K562 (cell line): ENCODE results near the gene ZNF165. TPM values are rescaled to one million over a fixed set of nuclear protein-coding genes. Genes with fewer than 3 reads are reported as not detected.
A peak's percentile ranks its signal among the peaks of the same experiment; 100 is the strongest.

Source experiments
- CREB3L1 ChIP-seq: fragments of 450-650 bp; IDR thresholded peaks from 2 replicates; pipeline ENCODE4 v1.6.1; 2014; ENCODE audit warnings: low read depth, mild to moderate bottlenecking, moderate library complexity, borderline replicate concordance
- CTBP1 ChIP-seq: fragments of 450-650 bp; IDR thresholded peaks from 2 replicates; pipeline ENCODE4 v1.6.1; 2016; ENCODE audit warnings: borderline replicate concordance
- JUND ChIP-seq, 2 experiments: IDR thresholded peaks; 2 replicates in 1 of 2; 3 replicates in 1 of 2; pipeline ENCODE4 v1.6.1; 2011; ENCODE audit warnings: borderline replicate concordance in 2 of 2, low read depth in 2 of 2, low read length in 2 of 2, improper control_type of control experiment in 1 of 2, missing biosample characterization in 1 of 2, missing genetic modification characterization in 1 of 2, missing genetic modification reagents in 1 of 2
- LCOR ChIP-seq: sonication (generic); formaldehyde crosslinking; IDR thresholded peaks from 2 replicates; pipeline ENCODE4 v1.8.0; 2022; ENCODE audit warnings: mild to moderate bottlenecking, missing genetic modification reagents
- MCM2 ChIP-seq: fragments of 450-650 bp; IDR thresholded peaks from 2 replicates; pipeline ENCODE4 v1.6.1; 2017; ENCODE audit warnings: low read depth, mild to moderate bottlenecking
- NR2C2 ChIP-seq, 2 experiments: fragments of 200-800 bp in 1 of 2; sonication (Bioruptor generic) in 1 of 2; sonication (generic) in 1 of 2; formaldehyde crosslinking in 1 of 2; IDR thresholded peaks; 2 replicates each; pipeline versions ENCODE4 v1.6.1 to v1.8.0; 2016 to 2022; ENCODE audit warnings: mild to moderate bottlenecking in 1 of 2, missing compliant biosample characterization in 1 of 2, missing genetic modification characterization in 1 of 2, missing genetic modification reagents in 1 of 2
- NUFIP1 ChIP-seq: fragments of 450-650 bp; IDR thresholded peaks from 2 replicates; pipeline ENCODE4 v1.6.1; 2018; ENCODE audit not compliant: partially characterized antibody
- POLR2H ChIP-seq: IDR thresholded peaks from 2 replicates; pipeline ENCODE4 v1.6.1; 2016; ENCODE audit warnings: missing genetic modification characterization, low read depth, mild to moderate bottlenecking, control low read depth, missing compliant biosample characterization, moderate library complexity
- RAD21 ChIP-seq, 2 experiments: fragments of 250-450 bp in 1 of 2; fragments of 450-650 bp in 1 of 2; sonication (Bioruptor Pico) in 1 of 2; formaldehyde crosslinking in 1 of 2; IDR thresholded peaks in 1 of 2; conservative IDR thresholded peaks in 1 of 2; 2 replicates each; pipeline versions ENCODE4 v1.4.0 to v1.8.0; 2020 to 2022; ENCODE audit warnings: mild to moderate bottlenecking in 2 of 2, moderate library complexity in 1 of 2
- SMARCC2 ChIP-seq: fragments of 450-650 bp; IDR thresholded peaks from 2 replicates; pipeline ENCODE4 v1.6.1; 2017; ENCODE audit warnings: antibody characterized with exemption, moderate library complexity, mild to moderate bottlenecking, low read depth
- SMC3 ChIP-seq: conservative IDR thresholded peaks from 2 replicates; pipeline ENCODE4 v1.6.1; 2011; ENCODE audit warnings: low read depth, low read length, improper control_type of control experiment; ENCODE audit not compliant: insufficient read depth
- SPI1 ChIP-seq: IDR thresholded peaks from 2 replicates; pipeline ENCODE4 v1.6.1; 2011; ENCODE audit warnings: low read depth, low read length, control low read depth, borderline replicate concordance
- STAG1 ChIP-seq: sonication (generic); formaldehyde crosslinking; IDR thresholded peaks from 2 replicates; pipeline ENCODE4 v1.5.0; 2020; ENCODE audit warnings: missing genetic modification reagents, borderline replicate concordance
- ZNF589 ChIP-seq: fragments of 200-800 bp; sonication (Bioruptor generic); IDR thresholded peaks from 2 replicates; pipeline ENCODE4 v1.6.1; 2016; ENCODE audit warnings: low read depth, missing genetic modification characterization, missing compliant biosample characterization
- polyA plus RNA-seq, 8 experiments: library from polyadenylated mRNA; depleted of rRNA in 4 of 8; stranded (reverse) in 5 of 8; unstranded in 3 of 8; fragments of >200 nt; fragmentation: Nextera tagmentation in 2 of 8; fragmentation: Illumina TruSeq in 1 of 8; extraction: Ambion mirVana in 2 of 8; extraction: Trizol in 1 of 8; gene quantifications; 2 replicates each; pipeline versions ENCODE4 v1.2.1 to v1.2.3, GENCODE V29; 2011 to 2014; ENCODE audit warnings: inconsistent platforms in 1 of 8, missing spikeins in 1 of 8
- total RNA-seq, 7 experiments: library from RNA; depleted of rRNA in 6 of 7; stranded (reverse); fragments of >200 nt in 6 of 7; fragmentation: Illumina TruSeq in 2 of 7; extraction: Trizol in 2 of 7; gene quantifications; 2 replicates each; pipeline versions ENCODE4 v1.2.1 to v1.2.3, GENCODE V29; 2011 to 2021; ENCODE audit warnings: low replicate concordance in 1 of 7
- TF ChIP-seq, protein P1 (sequence below), 3 experiments: IDR thresholded peaks in 2 of 3; conservative IDR thresholded peaks in 1 of 3; 2 replicates each; pipeline ENCODE4 v1.5.1; 2011 to 2012; ENCODE audit warnings: low read length in 3 of 3, mild to moderate bottlenecking in 3 of 3, control low read depth in 2 of 3, improper control_type of control experiment in 1 of 3, inconsistent platforms in 1 of 3, low read depth in 1 of 3, mixed read lengths in 1 of 3, moderate library complexity in 1 of 3; ENCODE audit not compliant: insufficient read depth in 2 of 3
- TF ChIP-seq, protein P2 (sequence below), 2 experiments: fragments of 150-350 bp in 1 of 2; IDR thresholded peaks; 2 replicates each; pipeline ENCODE4 v1.6.1; 2012 to 2016; ENCODE audit warnings: low read depth in 2 of 2, low read length in 2 of 2, mild to moderate bottlenecking in 1 of 2, moderate library complexity in 1 of 2
- TF ChIP-seq, protein P3 (sequence below): sonication (generic); formaldehyde crosslinking; IDR thresholded peaks from 2 replicates; pipeline ENCODE4 v1.8.1; 2023; ENCODE audit warnings: mild to moderate bottlenecking, missing genetic modification reagents

ZNF165 gene
- total and polyA plus RNA-seq, 9 of the 15 experiments (the other 6 are each of a cell fraction or from before 2014, with no cell fraction given) = 0.82 to 3.6 (median 1.2) TPM

DNA sequence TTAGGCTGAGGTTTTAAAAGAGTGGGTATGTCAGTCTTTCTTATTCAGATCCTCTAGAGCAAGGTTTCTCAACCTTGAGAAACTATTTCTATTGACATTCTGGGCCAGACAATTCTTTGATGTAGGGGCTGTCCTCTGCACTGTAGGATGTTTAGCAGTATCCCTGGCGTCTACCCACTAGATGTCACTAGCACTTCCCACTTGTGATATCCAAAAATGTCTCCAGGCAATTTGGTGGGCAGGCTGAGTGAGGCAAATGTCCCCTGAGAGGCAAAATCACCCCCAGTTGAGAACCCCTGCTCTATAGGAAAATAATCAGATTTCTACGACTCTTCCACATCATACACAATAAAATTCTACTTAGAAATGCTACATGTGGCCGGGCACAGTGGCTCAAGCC is 53.6 kb downstream of the ZNF165 start (continued):
- TF ChIP-seq, protein P1, sequence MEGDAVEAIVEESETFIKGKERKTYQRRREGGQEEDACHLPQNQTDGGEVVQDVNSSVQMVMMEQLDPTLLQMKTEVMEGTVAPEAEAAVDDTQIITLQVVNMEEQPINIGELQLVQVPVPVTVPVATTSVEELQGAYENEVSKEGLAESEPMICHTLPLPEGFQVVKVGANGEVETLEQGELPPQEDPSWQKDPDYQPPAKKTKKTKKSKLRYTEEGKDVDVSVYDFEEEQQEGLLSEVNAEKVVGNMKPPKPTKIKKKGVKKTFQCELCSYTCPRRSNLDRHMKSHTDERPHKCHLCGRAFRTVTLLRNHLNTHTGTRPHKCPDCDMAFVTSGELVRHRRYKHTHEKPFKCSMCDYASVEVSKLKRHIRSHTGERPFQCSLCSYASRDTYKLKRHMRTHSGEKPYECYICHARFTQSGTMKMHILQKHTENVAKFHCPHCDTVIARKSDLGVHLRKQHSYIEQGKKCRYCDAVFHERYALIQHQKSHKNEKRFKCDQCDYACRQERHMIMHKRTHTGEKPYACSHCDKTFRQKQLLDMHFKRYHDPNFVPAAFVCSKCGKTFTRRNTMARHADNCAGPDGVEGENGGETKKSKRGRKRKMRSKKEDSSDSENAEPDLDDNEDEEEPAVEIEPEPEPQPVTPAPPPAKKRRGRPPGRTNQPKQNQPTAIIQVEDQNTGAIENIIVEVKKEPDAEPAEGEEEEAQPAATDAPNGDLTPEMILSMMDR (IDR thresholded peaks at IDR 0.05 in 2 of 3, conservative IDR thresholded peaks at IDR 0.05 in 1 of 3; ENCODE audit: insufficient read depth in 2 of 3, low read depth in 1 of 3, low read length in 3 of 3) = peak; percentile 57 to 71 (median 65)
- TF ChIP-seq, protein P2, sequence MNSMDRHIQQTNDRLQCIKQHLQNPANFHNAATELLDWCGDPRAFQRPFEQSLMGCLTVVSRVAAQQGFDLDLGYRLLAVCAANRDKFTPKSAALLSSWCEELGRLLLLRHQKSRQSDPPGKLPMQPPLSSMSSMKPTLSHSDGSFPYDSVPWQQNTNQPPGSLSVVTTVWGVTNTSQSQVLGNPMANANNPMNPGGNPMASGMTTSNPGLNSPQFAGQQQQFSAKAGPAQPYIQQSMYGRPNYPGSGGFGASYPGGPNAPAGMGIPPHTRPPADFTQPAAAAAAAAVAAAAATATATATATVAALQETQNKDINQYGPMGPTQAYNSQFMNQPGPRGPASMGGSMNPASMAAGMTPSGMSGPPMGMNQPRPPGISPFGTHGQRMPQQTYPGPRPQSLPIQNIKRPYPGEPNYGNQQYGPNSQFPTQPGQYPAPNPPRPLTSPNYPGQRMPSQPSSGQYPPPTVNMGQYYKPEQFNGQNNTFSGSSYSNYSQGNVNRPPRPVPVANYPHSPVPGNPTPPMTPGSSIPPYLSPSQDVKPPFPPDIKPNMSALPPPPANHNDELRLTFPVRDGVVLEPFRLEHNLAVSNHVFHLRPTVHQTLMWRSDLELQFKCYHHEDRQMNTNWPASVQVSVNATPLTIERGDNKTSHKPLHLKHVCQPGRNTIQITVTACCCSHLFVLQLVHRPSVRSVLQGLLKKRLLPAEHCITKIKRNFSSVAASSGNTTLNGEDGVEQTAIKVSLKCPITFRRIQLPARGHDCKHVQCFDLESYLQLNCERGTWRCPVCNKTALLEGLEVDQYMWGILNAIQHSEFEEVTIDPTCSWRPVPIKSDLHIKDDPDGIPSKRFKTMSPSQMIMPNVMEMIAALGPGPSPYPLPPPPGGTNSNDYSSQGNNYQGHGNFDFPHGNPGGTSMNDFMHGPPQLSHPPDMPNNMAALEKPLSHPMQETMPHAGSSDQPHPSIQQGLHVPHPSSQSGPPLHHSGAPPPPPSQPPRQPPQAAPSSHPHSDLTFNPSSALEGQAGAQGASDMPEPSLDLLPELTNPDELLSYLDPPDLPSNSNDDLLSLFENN (IDR thresholded peaks at IDR 0.05; ENCODE audit: low read depth in 2 of 2, low read length in 2 of 2) = 0 out of 4 replicates have a peak, but pooled peaks of 1 of the 2 experiments have one; percentile 8
- peak; percentile 8; the same call in 1 of the 2 replicates for TF ChIP-seq STAG1
- TF ChIP-seq SPI1 = peak; percentile 53
- no peak for TF ChIP-seq NR2C2 (CRISPR knock-in tag; IDR thresholded peaks at IDR 0.05)
- no peak for TF ChIP-seq NR2C2 (tag; IDR thresholded peaks at IDR 0.05)
- TF ChIP-seq SMARCC2 = no peak
- no peak for TF ChIP-seq POLR2H (tag)
- TF ChIP-seq SMC3 = peak; percentile 52; the same call in 1 of the 2 replicates
- no peak for TF ChIP-seq ZNF589
- TF ChIP-seq JUND (IDR thresholded peaks at IDR 0.05; ENCODE audit: borderline replicate concordance, low read depth, low read length) = peak; percentile 12; the same call in 1 of the 2 replicates
- no peak for TF ChIP-seq JUND (tag; IDR thresholded peaks at IDR 0.05; ENCODE audit: borderline replicate concordance, low read depth, low read length)
- TF ChIP-seq NUFIP1 = no peak
- TF ChIP-seq, protein P3, sequence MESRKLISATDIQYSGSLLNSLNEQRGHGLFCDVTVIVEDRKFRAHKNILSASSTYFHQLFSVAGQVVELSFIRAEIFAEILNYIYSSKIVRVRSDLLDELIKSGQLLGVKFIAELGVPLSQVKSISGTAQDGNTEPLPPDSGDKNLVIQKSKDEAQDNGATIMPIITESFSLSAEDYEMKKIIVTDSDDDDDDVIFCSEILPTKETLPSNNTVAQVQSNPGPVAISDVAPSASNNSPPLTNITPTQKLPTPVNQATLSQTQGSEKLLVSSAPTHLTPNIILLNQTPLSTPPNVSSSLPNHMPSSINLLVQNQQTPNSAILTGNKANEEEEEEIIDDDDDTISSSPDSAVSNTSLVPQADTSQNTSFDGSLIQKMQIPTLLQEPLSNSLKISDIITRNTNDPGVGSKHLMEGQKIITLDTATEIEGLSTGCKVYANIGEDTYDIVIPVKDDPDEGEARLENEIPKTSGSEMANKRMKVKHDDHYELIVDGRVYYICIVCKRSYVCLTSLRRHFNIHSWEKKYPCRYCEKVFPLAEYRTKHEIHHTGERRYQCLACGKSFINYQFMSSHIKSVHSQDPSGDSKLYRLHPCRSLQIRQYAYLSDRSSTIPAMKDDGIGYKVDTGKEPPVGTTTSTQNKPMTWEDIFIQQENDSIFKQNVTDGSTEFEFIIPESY = 0 out of 2 replicates have a peak, but pooled peaks have one; percentile 14
- peak; percentile 75 for TF ChIP-seq LCOR
- TF ChIP-seq RAD21 (CRISPR knock-in tag; conservative IDR thresholded peaks at IDR 0.05 in 1 of 2, IDR thresholded peaks at IDR 0.05 in 1 of 2) = peak; percentile 37 to 72
- no peak for TF ChIP-seq MCM2
- no peak for TF ChIP-seq CREB3L1
- no peak for TF ChIP-seq CTBP1
